ENCODE measurements around the gene GULP1.
"Not testable (repeated sequence)": the region's sequence is repeated elsewhere in the genome, so short reads cannot be mapped to it uniquely, and the experiment has no call there.

The GULP1 gene

GRCh38 chr2:188524519-188525113 lies 232.9 kb downstream of the GULP1 start:
- Mint-ChIP-seq H3K27me3 (no peaks in the 10 kb centered on the region), H3K36me3 (ENCODE audit: low read depth) (no peaks in the 10 kb centered on the region), H3K9me3 (no peaks in the 10 kb centered on the region), H3K4me1 (ENCODE audit: low read depth) (no peaks in the 10 kb centered on the region), H3K4me3 (no peak overlapping the region), H3K27ac (no peak overlapping the region)
- intact Hi-C loops (cut with micrococcal nuclease): loop anchor here (2.0 to 10.0 kb wide), 2 partner anchors 570 to 888 kb away; no protein-coding TSS in a partner anchor

GRCh38 chr2:188526701-188527100 lies 235.0 kb downstream of the GULP1 start:
- intact Hi-C loops (cut with micrococcal nuclease): loop anchor here (10.0 kb wide), 1 partner anchor 568 kb away; no protein-coding TSS in a partner anchor
- no peaks in the 10 kb centered on the region for H3K9me3 Mint-ChIP-seq

GRCh38 chr2:188527141-188527540 lies 235.5 kb downstream of the GULP1 start:
- no peak overlapping the region for H3K4me3 Mint-ChIP-seq
- no peak overlapping the region for H3K27ac Mint-ChIP-seq
- intact Hi-C loops (cut with micrococcal nuclease): loop anchor here (10.0 kb wide), 1 partner anchor 568 kb away; no protein-coding TSS in a partner anchor
- no peaks in the 10 kb centered on the region for H3K27me3 Mint-ChIP-seq
- no peaks in the 10 kb centered on the region for H3K4me1 Mint-ChIP-seq (ENCODE audit: low read depth)
- H3K9me3 Mint-ChIP-seq: no peaks in the 10 kb centered on the region
- H3K36me3 Mint-ChIP-seq (ENCODE audit: low read depth): no peaks in the 10 kb centered on the region

More at GRCh38 chr2:188526701-188527100, 235.0 kb downstream of the GULP1 start:
- H3K27me3 Mint-ChIP-seq: no peaks in the 10 kb centered on the region
- no peak overlapping the region for H3K4me3 Mint-ChIP-seq
- no peaks in the 10 kb centered on the region for H3K36me3 Mint-ChIP-seq (ENCODE audit: low read depth)
- no peaks in the 10 kb centered on the region for H3K4me1 Mint-ChIP-seq (ENCODE audit: low read depth)
- no peak overlapping the region for H3K27ac Mint-ChIP-seq

GRCh38 chr2:188527581-188527993 lies 235.9 kb downstream of the GULP1 start:
- H3K36me3 Mint-ChIP-seq (ENCODE audit: low read depth): no peaks in the 10 kb centered on the region
- intact Hi-C loops (cut with micrococcal nuclease): loop anchor here (10.0 kb wide), 1 partner anchor 567 kb away; no protein-coding TSS in a partner anchor
- no peaks in the 10 kb centered on the region for H3K4me1 Mint-ChIP-seq (ENCODE audit: low read depth)
- no peaks in the 10 kb centered on the region for H3K9me3 Mint-ChIP-seq
- H3K27me3 Mint-ChIP-seq: no peaks in the 10 kb centered on the region
- H3K27ac Mint-ChIP-seq: no peak overlapping the region
- no peak overlapping the region for H3K4me3 Mint-ChIP-seq

GRCh38 chr2:188529710-188530109 lies 238.0 kb downstream of the GULP1 start:
- no peaks in the 10 kb centered on the region for H3K9me3 Mint-ChIP-seq

GRCh38 chr2:188534875-188535274 lies 243.2 kb downstream of the GULP1 start:
- Mint-ChIP-seq H3K4me3 (no peak overlapping the region), H3K9me3 (no peaks in the 10 kb centered on the region), H3K27me3 (no peaks in the 10 kb centered on the region), H3K27ac (no peak overlapping the region), H3K36me3 (ENCODE audit: low read depth) (no peaks in the 10 kb centered on the region), H3K4me1 (ENCODE audit: low read depth) (no peaks in the 10 kb centered on the region)
- intact Hi-C loops (cut with micrococcal nuclease): no loop called here

More at GRCh38 chr2:188529710-188530109, 238.0 kb downstream of the GULP1 start:
- no peak overlapping the region for H3K27ac Mint-ChIP-seq
- no peaks in the 10 kb centered on the region for H3K36me3 Mint-ChIP-seq (ENCODE audit: low read depth)
- intact Hi-C loops (cut with micrococcal nuclease): loop anchor here (10.0 kb wide), 1 partner anchor 565 kb away; no protein-coding TSS in a partner anchor
- H3K4me1 Mint-ChIP-seq (ENCODE audit: low read depth): no peaks in the 10 kb centered on the region
- H3K27me3 Mint-ChIP-seq: no peaks in the 10 kb centered on the region
- no peak overlapping the region for H3K4me3 Mint-ChIP-seq

GRCh38 chr2:188551671-188552070 lies 260.0 kb downstream of the GULP1 start:
- Mint-ChIP-seq H3K4me1 (ENCODE audit: low read depth) (no peaks in the 10 kb centered on the region), H3K36me3 (ENCODE audit: low read depth) (no peaks in the 10 kb centered on the region), H3K9me3 (peaks cover 15% of the 10 kb centered on the region), H3K27ac (no peak overlapping the region), H3K4me3 (no peak overlapping the region), H3K27me3 (no peaks in the 10 kb centered on the region)
- intact Hi-C loops (cut with micrococcal nuclease): no loop called here

GRCh38 chr2:188557081-188557480 lies 265.4 kb downstream of the GULP1 start:
- intact Hi-C loops (cut with micrococcal nuclease): no loop called here
- no peak overlapping the region for H3K4me3 Mint-ChIP-seq
- no peak overlapping the region for H3K27ac Mint-ChIP-seq
- peaks cover 61% of the 10 kb centered on the region for H3K9me3 Mint-ChIP-seq
- no peaks in the 10 kb centered on the region for H3K27me3 Mint-ChIP-seq
- H3K4me1 Mint-ChIP-seq (ENCODE audit: low read depth): no peaks in the 10 kb centered on the region
- no peaks in the 10 kb centered on the region for H3K36me3 Mint-ChIP-seq (ENCODE audit: low read depth)

- intact Hi-C loops (cut with micrococcal nuclease); H3K4me3 Mint-ChIP-seq; H3K36me3 Mint-ChIP-seq (ENCODE audit: low read depth); H3K27me3 Mint-ChIP-seq; H3K4me1 Mint-ChIP-seq (ENCODE audit: low read depth); H3K27ac Mint-ChIP-seq: not testable (repeated sequence)
- H3K9me3 Mint-ChIP-seq: peaks cover 61% of the 10 kb centered on the region
Observed at GRCh38 chr2:188559455-188559854, 267.8 kb downstream of the GULP1 start.

- Mint-ChIP-seq H3K9me3 (peaks cover 48% of the 10 kb centered on the region), H3K36me3 (ENCODE audit: low read depth) (no peaks in the 10 kb centered on the region), H3K27me3 (no peaks in the 10 kb centered on the region), H3K4me1 (ENCODE audit: low read depth) (no peaks in the 10 kb centered on the region), H3K27ac (no peak overlapping the region), H3K4me3 (no peak overlapping the region)
- intact Hi-C loops (cut with micrococcal nuclease): no loop called here
Observed at GRCh38 chr2:188561473-188561979, 269.9 kb downstream of the GULP1 start.

GRCh38 chr2:188569431-188570165 lies 277.9 kb downstream of the GULP1 start:
- H3K4me3 Mint-ChIP-seq: no peak overlapping the region
- no peaks in the 10 kb centered on the region for H3K36me3 Mint-ChIP-seq (ENCODE audit: low read depth)
- no peaks in the 10 kb centered on the region for H3K27me3 Mint-ChIP-seq
- H3K4me1 Mint-ChIP-seq (ENCODE audit: low read depth): no peaks in the 10 kb centered on the region
- intact Hi-C loops (cut with micrococcal nuclease): no loop called here
- no peaks in the 10 kb centered on the region for H3K9me3 Mint-ChIP-seq
- no peak overlapping the region for H3K27ac Mint-ChIP-seq

GRCh38 chr2:188570370-188570769 lies 278.7 kb downstream of the GULP1 start:
- Mint-ChIP-seq H3K27me3 (no peaks in the 10 kb centered on the region), H3K4me1 (ENCODE audit: low read depth) (no peaks in the 10 kb centered on the region), H3K27ac (no peak overlapping the region), H3K4me3 (no peak overlapping the region), H3K36me3 (ENCODE audit: low read depth) (no peaks in the 10 kb centered on the region), H3K9me3 (no peaks in the 10 kb centered on the region)
- intact Hi-C loops (cut with micrococcal nuclease): no loop called here

GRCh38 chr2:188571543-188572303 lies 280.0 kb downstream of the GULP1 start:
- H3K27ac Mint-ChIP-seq: no peak overlapping the region
- no peaks in the 10 kb centered on the region for H3K4me1 Mint-ChIP-seq (ENCODE audit: low read depth)
- no peaks in the 10 kb centered on the region for H3K36me3 Mint-ChIP-seq (ENCODE audit: low read depth)
- H3K4me3 Mint-ChIP-seq: no peak overlapping the region
- intact Hi-C loops (cut with micrococcal nuclease): no loop called here
- no peaks in the 10 kb centered on the region for H3K9me3 Mint-ChIP-seq
- no peaks in the 10 kb centered on the region for H3K27me3 Mint-ChIP-seq

GRCh38 chr2:188572592-188572991 lies 280.9 kb downstream of the GULP1 start:
- Mint-ChIP-seq H3K9me3 (no peaks in the 10 kb centered on the region), H3K4me1 (ENCODE audit: low read depth) (no peaks in the 10 kb centered on the region)

More at GRCh38 chr2:188572592-188572991, 280.9 kb downstream of the GULP1 start:
- Mint-ChIP-seq H3K4me3 (no peak overlapping the region), H3K27me3 (no peaks in the 10 kb centered on the region), H3K36me3 (ENCODE audit: low read depth) (no peaks in the 10 kb centered on the region), H3K27ac (no peak overlapping the region)
- intact Hi-C loops (cut with micrococcal nuclease): no loop called here

All from dendritic cell treated with granulocyte-macrophage colony-stimulating factor and Interleukin-4, amounts not matched to agents 40 ng/mL and 50 ng/mL, for 4 days (primary cell).